ENCODE data around the gene KLK1. TPM values are rescaled to one million over a fixed set of nuclear protein-coding genes. Genes with fewer than 3 reads are reported as not detected.

KLK1 gene
- total and polyA plus RNA-seq, 10 of the 15 experiments (the other 5 are each of a cell fraction or from before 2014, with no cell fraction given) = 3.4 to 27.5 (median 20.2) TPM

GRCh38 chr19:50861496-50862286 is 38.1 kb upstream of the KLK1 start:
- in situ Hi-C loops (cut with MboI) = no loop called here
- no TSS peak for BruUV-seq (replicated peaks)
- no peak for FAIRE-seq
- SMC1A ChIA-PET (ENCODE audit: uncharacterized antibody, unreplicated experiment) = no interaction called here
- TF ChIP-seq YBX1 (IDR thresholded peaks at IDR 0.05) (no peak), USF2 (IDR thresholded peaks at IDR 0.05; ENCODE audit: borderline replicate concordance, low read depth, low read length) (no peak), SKIL (IDR thresholded peaks at IDR 0.05; ENCODE audit: low read depth, poor library complexity, severe bottlenecking) (no peak), BCL11A (IDR thresholded peaks at IDR 0.05; ENCODE audit: low read depth, low read length) (no peak), BCLAF1 (IDR thresholded peaks at IDR 0.05) (no peak), IRF4 (IDR thresholded peaks at IDR 0.05; ENCODE audit: low read depth, low read length) (no peak), SMARCA5 (IDR thresholded peaks at IDR 0.05) (no peak)
- TF ChIP-seq, protein P1, sequence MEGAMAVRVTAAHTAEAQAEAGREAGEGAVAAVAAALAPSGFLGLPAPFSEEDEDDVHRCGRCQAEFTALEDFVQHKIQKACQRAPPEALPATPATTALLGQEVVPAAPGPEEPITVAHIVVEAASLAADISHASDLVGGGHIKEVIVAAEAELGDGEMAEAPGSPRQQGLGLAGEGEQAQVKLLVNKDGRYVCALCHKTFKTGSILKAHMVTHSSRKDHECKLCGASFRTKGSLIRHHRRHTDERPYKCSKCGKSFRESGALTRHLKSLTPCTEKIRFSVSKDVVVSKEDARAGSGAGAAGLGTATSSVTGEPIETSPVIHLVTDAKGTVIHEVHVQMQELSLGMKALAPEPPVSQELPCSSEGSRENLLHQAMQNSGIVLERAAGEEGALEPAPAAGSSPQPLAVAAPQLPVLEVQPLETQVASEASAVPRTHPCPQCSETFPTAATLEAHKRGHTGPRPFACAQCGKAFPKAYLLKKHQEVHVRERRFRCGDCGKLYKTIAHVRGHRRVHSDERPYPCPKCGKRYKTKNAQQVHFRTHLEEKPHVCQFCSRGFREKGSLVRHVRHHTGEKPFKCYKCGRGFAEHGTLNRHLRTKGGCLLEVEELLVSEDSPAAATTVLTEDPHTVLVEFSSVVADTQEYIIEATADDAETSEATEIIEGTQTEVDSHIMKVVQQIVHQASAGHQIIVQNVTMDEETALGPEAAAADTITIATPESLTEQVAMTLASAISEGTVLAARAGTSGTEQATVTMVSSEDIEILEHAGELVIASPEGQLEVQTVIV (IDR thresholded peaks at IDR 0.05; ENCODE audit: borderline replicate concordance, partially characterized antibody) = no peak
- TF ChIP-seq, protein P2, sequence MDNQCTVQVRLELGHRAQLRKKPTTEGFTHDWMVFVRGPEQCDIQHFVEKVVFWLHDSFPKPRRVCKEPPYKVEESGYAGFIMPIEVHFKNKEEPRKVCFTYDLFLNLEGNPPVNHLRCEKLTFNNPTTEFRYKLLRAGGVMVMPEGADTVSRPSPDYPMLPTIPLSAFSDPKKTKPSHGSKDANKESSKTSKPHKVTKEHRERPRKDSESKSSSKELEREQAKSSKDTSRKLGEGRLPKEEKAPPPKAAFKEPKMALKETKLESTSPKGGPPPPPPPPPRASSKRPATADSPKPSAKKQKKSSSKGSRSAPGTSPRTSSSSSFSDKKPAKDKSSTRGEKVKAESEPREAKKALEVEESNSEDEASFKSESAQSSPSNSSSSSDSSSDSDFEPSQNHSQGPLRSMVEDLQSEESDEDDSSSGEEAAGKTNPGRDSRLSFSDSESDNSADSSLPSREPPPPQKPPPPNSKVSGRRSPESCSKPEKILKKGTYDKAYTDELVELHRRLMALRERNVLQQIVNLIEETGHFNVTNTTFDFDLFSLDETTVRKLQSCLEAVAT (IDR thresholded peaks at IDR 0.05) = no peak
- H3K9me3 ChIP-seq (replicated peaks; ENCODE audit: control insufficient read depth, insufficient read depth, low read length) = peaks cover 3% of the 10 kb centered on the region; the same call in 1 of the 3 replicates
- H2AFZ ChIP-seq (ENCODE audit: control insufficient read depth, low read depth, low read length) = no peak overlapping the region
- H3K4me3 ChIP-seq = no peak overlapping the region
- POLR2A ChIA-PET = no interaction called here
- peaks cover 0 to 2% of the 10 kb centered on the region in 2 experiments; a peak in 2 of 4 replicates for H3K27me3 ChIP-seq (replicated peaks in 1 of 2; ENCODE audit: control insufficient read depth in 2 of 2, insufficient read depth in 2 of 2, low read length in 1 of 2)
- no peak overlapping the region for H3K4me2 ChIP-seq (ENCODE audit: control insufficient read depth, insufficient read depth)
- H3K36me3 ChIP-seq (ENCODE audit: control insufficient read depth in 2 of 2, insufficient read depth in 2 of 2, low read length in 1 of 2) = no peaks in the 10 kb centered on the region
- RAD21 ChIA-PET (ENCODE audit: unreplicated experiment) = no interaction called here
- WGBS (ENCODE audit: insufficient coverage, insufficient replicate concordance, low lambda C conversion rate, missing lambda C conversion rate) = 35% methylated on average over 7 of the region's 7 CpGs
- intact Hi-C loops (cut with micrococcal nuclease; ENCODE audit: unreplicated experiment) = no loop called here
- no peak for DNase-seq (ENCODE audit: low read depth, low spot score)
- H3K79me2 ChIP-seq (ENCODE audit: control insufficient read depth, insufficient read depth, low read length) = no peaks in the 10 kb centered on the region
- CTCF ChIA-PET = no interaction called here
- H3K4me1 ChIP-seq (ENCODE audit: control insufficient read depth, insufficient read depth, low read length) = 0 out of 2 replicates have a peak, but pooled peaks cover 3% of the 10 kb centered on the region
- no peak overlapping the region for H3K27ac ChIP-seq (ENCODE audit: control insufficient read depth, insufficient read depth)
- H3K9ac ChIP-seq (ENCODE audit: control insufficient read depth, insufficient read depth, low read length) = no peak overlapping the region
- no peaks in the 10 kb centered on the region for H4K20me1 ChIP-seq (ENCODE audit: control insufficient read depth, insufficient read depth)
- ATAC-seq = no peak
